ENCODE results near the gene DEDD.

GRCh38 chr1:161091796-161092507 lies 40.5 kb downstream of the DEDD start:
- TF ChIP-seq CTCF (IDR thresholded peaks at IDR 0.05 in 2 of 3, conservative IDR thresholded peaks at IDR 0.05 in 1 of 3; ENCODE audit: borderline replicate concordance in 1 of 3, insufficient read depth in 1 of 3, low read depth in 2 of 3, low read length in 2 of 3): no peak
- TF ChIP-seq EZH2 (IDR thresholded peaks at IDR 0.05): no peak
- no peak for TF ChIP-seq POLR2A (IDR thresholded peaks at IDR 0.05; ENCODE audit: borderline replicate concordance, extremely low read depth, insufficient read depth, insufficient read length)
- TF ChIP-seq MAX (IDR thresholded peaks at IDR 0.05): no peak
- no peak for TF ChIP-seq EZH2phosphoT487 (IDR thresholded peaks at IDR 0.05; ENCODE audit: borderline replicate concordance)
- TF ChIP-seq POLR2AphosphoS5 (IDR thresholded peaks at IDR 0.05; ENCODE audit: low read depth, low read length): no peak
- no peak for TF ChIP-seq ZFX (IDR thresholded peaks at IDR 0.05)
- TF ChIP-seq EGR1 (IDR thresholded peaks at IDR 0.05; ENCODE audit: low read depth): no peak

Data from HCT116 (cell line).